K562 (cell line): Measurements from ENCODE around the gene CERS6. TPM values are rescaled to one million over a fixed set of nuclear protein-coding genes. Genes with fewer than 3 reads are reported as not detected.
A peak's percentile ranks its signal among the peaks of the same experiment; 100 is the strongest.

ENCODE experiments used
- ATAC-seq: fragments of 200-7000 bp; cut with Tn5 transposase; 3 replicates; pipeline ENCODE4 v1.9.1; 2020; ENCODE audit warnings: moderate library complexity
- BruUV-seq: library from RNA; stranded (reverse); fragments of 400-500 nt; replicated peaks from 2 replicates; lab custom pipeline; 2021; lab: Mats Ljungman, UMichigan
- CTCF ChIA-PET: fragments of 300-600 bp; formaldehyde crosslinking; extraction: SDS; loops from one replicate; lab custom pipeline; 2021; ENCODE audit warnings: low intra/inter-chr PET ratio; lab: Yijun Ruan, JAX
- POLR2A ChIA-PET: fragments of 300-600, 350-650 bp; sonication (Branson Sonifier 250); formaldehyde crosslinking; extraction: SDS; loops from one replicate; lab custom pipeline; 2021; ENCODE audit warnings: antibody characterized with exemption, inconsistent platforms; lab: Yijun Ruan, JAX
- DNase-seq, 4 experiments: peaks; one replicate each; pipeline versions ENCODE4 v3.0.0 to v3.0.0-alpha.2; 2011 to 2018; ENCODE audit warnings: low spot score in 3 of 4, mixed read lengths in 3 of 4; ENCODE audit errors: extremely low read depth in 1 of 4
- FAIRE-seq: peaks from 2 replicates; lab custom pipeline; 2011; peaks lifted over from hg19 to GRCh38; lab: Jason Lieb, UNC
- H2AFZ ChIP-seq: 2 replicates; pipeline ENCODE4 v1.6.0; 2011; ENCODE audit warnings: low read depth, low read length, control low read depth, inconsistent platforms
- H3K27ac ChIP-seq: fragments of 200-600 bp; 3 replicates; pipeline ENCODE4 v1.8.0; 2011; ENCODE audit warnings: low read depth, mild to moderate bottlenecking, control low read depth, inconsistent platforms, low read length, moderate library complexity, mixed read lengths; ENCODE audit errors: extremely low read depth
- H3K27me3 ChIP-seq, 2 experiments: fragments of 300-600 bp in 1 of 2; 2 replicates in 1 of 2; 3 replicates in 1 of 2; pipeline versions ENCODE4 v1.6.0 to v1.8.0; 2011; ENCODE audit warnings: inconsistent platforms in 2 of 2, low read length in 2 of 2, mild to moderate bottlenecking in 1 of 2, mixed read lengths in 1 of 2, moderate library complexity in 1 of 2; ENCODE audit not compliant: control insufficient read depth in 2 of 2, insufficient read depth in 2 of 2
- H3K36me3 ChIP-seq: fragments of 300-600 bp; 3 replicates; pipeline ENCODE4 v1.8.0; 2011; ENCODE audit warnings: mild to moderate bottlenecking, low read length, inconsistent platforms; ENCODE audit not compliant: control insufficient read depth, insufficient read depth
- H3K4me1 ChIP-seq, 2 experiments: fragments of 200-600 bp in 1 of 2; replicated peaks in 1 of 2; 2 replicates in 1 of 2; 3 replicates in 1 of 2; pipeline versions ENCODE4 v1.5.1 to v1.8.0; 2011; ENCODE audit warnings: inconsistent platforms in 2 of 2, low read length in 2 of 2, mild to moderate bottlenecking in 1 of 2, mixed read lengths in 1 of 2, moderate library complexity in 1 of 2; ENCODE audit not compliant: control insufficient read depth in 2 of 2, insufficient read depth in 2 of 2
- H3K4me2 ChIP-seq: 2 replicates; pipeline ENCODE4 v1.6.1; 2011; ENCODE audit warnings: low read length, control low read depth, inconsistent platforms, mixed read lengths; ENCODE audit not compliant: insufficient read depth
- H3K4me3 ChIP-seq: fragments of 200-600 bp; sonication (generic), shearing (Covaris generic); 2 replicates; pipeline ENCODE4 v1.5.1; 2016; ENCODE audit warnings: control low read depth, inconsistent platforms
- H3K79me2 ChIP-seq: fragments of 200-600 bp; 3 replicates; pipeline ENCODE4 v1.8.0; 2011; ENCODE audit warnings: low read length, inconsistent platforms; ENCODE audit not compliant: control insufficient read depth, insufficient read depth
- H3K9ac ChIP-seq, 2 experiments: 2 replicates each; pipeline versions ENCODE4 v1.6.0 to v1.6.1; 2011; ENCODE audit warnings: low read depth in 2 of 2, low read length in 2 of 2, control low read depth in 1 of 2, inconsistent platforms in 1 of 2, mild to moderate bottlenecking in 1 of 2, mixed read lengths in 1 of 2; ENCODE audit not compliant: insufficient read depth in 1 of 2
- H3K9me1 ChIP-seq: one replicate; pipeline ENCODE4 v1.6.0; 2011; ENCODE audit warnings: inconsistent platforms, mild to moderate bottlenecking, low read length, moderate library complexity; ENCODE audit not compliant: control insufficient read depth, insufficient read depth
- H3K9me3 ChIP-seq: replicated peaks from 2 replicates; pipeline ENCODE4 v1.5.1; 2011; ENCODE audit warnings: low read depth, low read length, inconsistent platforms; ENCODE audit not compliant: control insufficient read depth, insufficient read depth
- H4K20me1 ChIP-seq: replicated peaks from 2 replicates; pipeline ENCODE4 v1.6.1; 2011; ENCODE audit warnings: low read length, inconsistent platforms, mixed read lengths; ENCODE audit not compliant: control insufficient read depth, insufficient read depth
- CEBPB ChIP-seq: fragments of 450-650 bp; IDR thresholded peaks from 2 replicates; pipeline ENCODE4 v1.6.1; 2016; ENCODE audit warnings: missing genetic modification characterization, missing compliant biosample characterization
- CEBPG ChIP-seq, 3 experiments: fragments of 200-800 bp in 1 of 3; sonication (Bioruptor generic) in 1 of 3; sonication (generic) in 1 of 3; formaldehyde crosslinking in 1 of 3; IDR thresholded peaks in 2 of 3; conservative IDR thresholded peaks in 1 of 3; 2 replicates each; pipeline versions ENCODE4 v1.6.1 to v1.8.0; 2016 to 2022; ENCODE audit warnings: missing compliant biosample characterization in 2 of 3, missing genetic modification characterization in 2 of 3, mild to moderate bottlenecking in 1 of 3, missing genetic modification reagents in 1 of 3
- ETV5 ChIP-seq: sonication (generic); formaldehyde crosslinking; IDR thresholded peaks from 2 replicates; pipeline ENCODE4 v1.4.0; 2020; ENCODE audit warnings: low read depth, mild to moderate bottlenecking, missing genetic modification reagents
- EZH2 ChIP-seq: IDR thresholded peaks from 2 replicates; pipeline ENCODE4 v1.6.1; 2012; ENCODE audit warnings: low read depth, mild to moderate bottlenecking, inconsistent platforms, low read length, borderline replicate concordance
- FOXK2 ChIP-seq, 2 experiments: fragments of 450-650 bp; IDR thresholded peaks in 1 of 2; conservative IDR thresholded peaks in 1 of 2; 2 replicates each; pipeline ENCODE4 v1.6.1; 2016; ENCODE audit warnings: low read depth in 2 of 2, mild to moderate bottlenecking in 1 of 2
- LEF1 ChIP-seq: fragments of 450-650 bp; IDR thresholded peaks from 2 replicates; pipeline ENCODE4 v1.6.1; 2016; ENCODE audit warnings: mild to moderate bottlenecking
- OTX1 ChIP-seq: fragments of 450-650 bp; formaldehyde crosslinking; IDR thresholded peaks from 2 replicates; pipeline ENCODE4 v1.4.0; 2022; ENCODE audit warnings: mild to moderate bottlenecking
- SNRNP70 ChIP-seq: fragments of 200-400 bp; formaldehyde crosslinking; optimal IDR thresholded peaks from 2 replicates; pipeline ENCODE3; 2017; ENCODE audit warnings: low read depth, low read length
- TRIM24 ChIP-seq, 2 experiments: fragments of 450-650 bp; IDR thresholded peaks; 2 replicates each; pipeline ENCODE4 v1.6.1; 2016
- WHSC1 ChIP-seq: IDR thresholded peaks from one replicate; pipeline ENCODE4 v1.6.1; 2012; ENCODE audit warnings: low read length, control low read depth, inconsistent platforms
- ZBED1 ChIP-seq: IDR thresholded peaks from 2 replicates; pipeline ENCODE4 v1.6.1; 2014
- ZNF263 ChIP-seq: sonication (generic); formaldehyde crosslinking; IDR thresholded peaks from 2 replicates; pipeline ENCODE4 v1.8.0; 2022; ENCODE audit warnings: mild to moderate bottlenecking, missing genetic modification reagents, borderline replicate concordance
- ZNF274 ChIP-seq: IDR thresholded peaks from 2 replicates; pipeline ENCODE4 v1.6.1; 2011; ENCODE audit warnings: low read depth, mild to moderate bottlenecking, low read length, moderate library complexity, borderline replicate concordance
- ZNF57 ChIP-seq: fragments of 450-650 bp; formaldehyde crosslinking; IDR thresholded peaks from 2 replicates; pipeline ENCODE4 v1.4.0; 2020; ENCODE audit warnings: mild to moderate bottlenecking, moderate library complexity
- in situ Hi-C: fragments of 300-500 bp; cut with MboI; formaldehyde crosslinking; loops from 4 replicates; pipeline ENCODE4 v1.15.0; 2018; ENCODE audit warnings: inconsistent platforms, mixed read lengths
- intact Hi-C: fragments of 100-400 bp; cut with micrococcal nuclease; formaldehyde crosslinking; loops from 2 replicates; pipeline ENCODE4 v1.14.2; 2022
- polyA plus RNA-seq, 8 experiments: library from polyadenylated mRNA; depleted of rRNA in 4 of 8; stranded (reverse) in 5 of 8; unstranded in 3 of 8; fragments of >200 nt; fragmentation: Nextera tagmentation in 2 of 8; fragmentation: Illumina TruSeq in 1 of 8; extraction: Ambion mirVana in 2 of 8; extraction: Trizol in 1 of 8; gene quantifications; 2 replicates each; pipeline versions ENCODE4 v1.2.1 to v1.2.3, GENCODE V29; 2011 to 2014; ENCODE audit warnings: inconsistent platforms in 1 of 8, missing spikeins in 1 of 8
- total RNA-seq, 7 experiments: library from RNA; depleted of rRNA in 6 of 7; stranded (reverse); fragments of >200 nt in 6 of 7; fragmentation: Illumina TruSeq in 2 of 7; extraction: Trizol in 2 of 7; gene quantifications; 2 replicates each; pipeline versions ENCODE4 v1.2.1 to v1.2.3, GENCODE V29; 2011 to 2021; ENCODE audit warnings: low replicate concordance in 1 of 7
- TF ChIP-seq, protein P1 (sequence below): fragments of 450-650 bp; IDR thresholded peaks from 2 replicates; pipeline ENCODE4 v1.6.1; 2018; ENCODE audit not compliant: partially characterized antibody

CERS6 gene
- total and polyA plus RNA-seq, 9 of the 15 experiments (the other 6 are each of a cell fraction or from before 2014, with no cell fraction given), result 1.6 to 13.6 (median 11.4) TPM

DNA sequence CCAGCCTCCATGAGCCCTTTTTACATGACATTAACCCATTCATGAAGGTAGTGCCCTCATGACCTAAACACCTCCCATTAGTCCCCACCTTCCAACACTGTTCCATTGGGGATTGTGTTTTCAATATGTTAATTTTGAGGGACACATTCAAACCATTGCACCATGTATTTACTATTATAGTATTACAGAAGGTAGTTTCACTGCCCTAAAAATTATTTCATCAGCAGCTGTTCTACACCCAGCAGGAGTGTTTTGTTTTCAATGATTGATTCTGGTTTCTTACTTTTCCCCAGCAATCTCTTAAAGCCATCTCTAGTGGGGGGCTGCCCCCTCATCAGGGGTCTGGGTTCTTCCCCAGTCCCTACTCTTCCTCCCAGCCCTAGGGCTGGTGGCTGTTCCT, 71.9 kb downstream of the CERS6 start:
- H3K79me2 ChIP-seq, result peaks cover 13% of the 10 kb centered on the region; the same call in 1 of the 3 replicates
- no peak for TF ChIP-seq ZBED1
- TF ChIP-seq CEBPB (tag), result no peak
- no peak for TF ChIP-seq ZNF57 (CRISPR knock-in tag)
- TF ChIP-seq ETV5, result no peak
- TF ChIP-seq EZH2, result no peak
- TF ChIP-seq SNRNP70, result no peak
- TF ChIP-seq ZNF274, result no peak
- TF ChIP-seq, protein P1, sequence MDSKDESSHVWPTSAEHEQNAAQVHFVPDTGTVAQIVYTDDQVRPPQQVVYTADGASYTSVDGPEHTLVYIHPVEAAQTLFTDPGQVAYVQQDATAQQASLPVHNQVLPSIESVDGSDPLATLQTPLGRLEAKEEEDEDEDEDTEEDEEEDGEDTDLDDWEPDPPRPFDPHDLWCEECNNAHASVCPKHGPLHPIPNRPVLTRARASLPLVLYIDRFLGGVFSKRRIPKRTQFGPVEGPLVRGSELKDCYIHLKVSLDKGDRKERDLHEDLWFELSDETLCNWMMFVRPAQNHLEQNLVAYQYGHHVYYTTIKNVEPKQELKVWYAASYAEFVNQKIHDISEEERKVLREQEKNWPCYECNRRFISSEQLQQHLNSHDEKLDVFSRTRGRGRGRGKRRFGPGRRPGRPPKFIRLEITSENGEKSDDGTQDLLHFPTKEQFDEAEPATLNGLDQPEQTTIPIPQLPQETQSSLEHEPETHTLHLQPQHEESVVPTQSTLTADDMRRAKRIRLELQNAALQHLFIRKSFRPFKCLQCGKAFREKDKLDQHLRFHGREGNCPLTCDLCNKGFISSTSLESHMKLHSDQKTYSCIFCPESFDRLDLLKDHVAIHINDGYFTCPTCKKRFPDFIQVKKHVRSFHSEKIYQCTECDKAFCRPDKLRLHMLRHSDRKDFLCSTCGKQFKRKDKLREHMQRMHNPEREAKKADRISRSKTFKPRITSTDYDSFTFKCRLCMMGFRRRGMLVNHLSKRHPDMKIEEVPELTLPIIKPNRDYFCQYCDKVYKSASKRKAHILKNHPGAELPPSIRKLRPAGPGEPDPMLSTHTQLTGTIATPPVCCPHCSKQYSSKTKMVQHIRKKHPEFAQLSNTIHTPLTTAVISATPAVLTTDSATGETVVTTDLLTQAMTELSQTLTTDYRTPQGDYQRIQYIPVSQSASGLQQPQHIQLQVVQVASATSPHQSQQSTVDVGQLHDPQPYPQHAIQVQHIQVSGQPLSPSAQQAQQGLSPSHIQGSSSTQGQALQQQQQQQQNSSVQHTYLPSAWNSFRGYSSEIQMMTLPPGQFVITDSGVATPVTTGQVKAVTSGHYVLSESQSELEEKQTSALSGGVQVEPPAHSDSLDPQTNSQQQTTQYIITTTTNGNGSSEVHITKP, result no peak
- peak in 1 of 2 experiments; percentile 43; a peak in 1 of 4 replicates for TF ChIP-seq TRIM24 (IDR thresholded peaks at IDR 0.05)
- no peak for TF ChIP-seq FOXK2 (conservative IDR thresholded peaks at IDR 0.05 in 1 of 2, IDR thresholded peaks at IDR 0.05 in 1 of 2; ENCODE audit: low read depth in 2 of 2)
- no peak for TF ChIP-seq LEF1
- TF ChIP-seq OTX1 (CRISPR knock-in tag), result no peak
- TF ChIP-seq CEBPG (CRISPR knock-in tag; IDR thresholded peaks at IDR 0.05), result peak; percentile 42; the same call in 1 of the 2 replicates
- TF ChIP-seq CEBPG (tag; conservative IDR thresholded peaks at IDR 0.05 in 1 of 2, IDR thresholded peaks at IDR 0.05 in 1 of 2), result peak in 1 of 2 experiments; percentile 80; a peak in 2 of 4 replicates
- no peak for TF ChIP-seq WHSC1
- no peak for TF ChIP-seq ZNF263 (CRISPR knock-in tag)
- no peaks in the 10 kb centered on the region for H3K27me3 ChIP-seq
- POLR2A ChIA-PET, result interaction anchor here (0.5 to 1.2 kb wide), 4 partner anchors 32 to 202 kb away, joined by 3 to 5 read pairs (median 4); no protein-coding TSS in a partner anchor
- no peak overlapping the region for H2AFZ ChIP-seq
- in situ Hi-C loops (no loop called here), intact Hi-C loops (no loop called here)
- no peak for DNase-seq
- FAIRE-seq, result no peak
- no peak for ATAC-seq
- H3K4me1 ChIP-seq, result peaks cover 0 to 19% of the 10 kb centered on the region in 2 experiments; a peak in 4 of 5 replicates
- no peak overlapping the region for H3K4me3 ChIP-seq
- no peak overlapping the region for H3K4me2 ChIP-seq
- H3K36me3 ChIP-seq, result no peaks in the 10 kb centered on the region
- H3K27ac ChIP-seq, result no peak overlapping the region
- CTCF ChIA-PET, result no interaction called here
- no peaks in the 10 kb centered on the region for H4K20me1 ChIP-seq
- H3K9me3 ChIP-seq, result no peaks in the 10 kb centered on the region
- no peak overlapping the region for H3K9ac ChIP-seq
- no TSS peak for BruUV-seq
- H3K9me1 ChIP-seq, result no peaks in the 10 kb centered on the region
